HG03565 (cell line): ENCODE measurements around the gene NEGR1.

Source experiments
- ATAC-seq: cut with Tn5 transposase; IDR thresholded peaks from one replicate; pipeline ENCODE4 v1.9.1; 2021; ENCODE audit warnings: mild to moderate bottlenecking, moderate library complexity; ENCODE audit not compliant: unreplicated experiment

The NEGR1 gene

DNA sequence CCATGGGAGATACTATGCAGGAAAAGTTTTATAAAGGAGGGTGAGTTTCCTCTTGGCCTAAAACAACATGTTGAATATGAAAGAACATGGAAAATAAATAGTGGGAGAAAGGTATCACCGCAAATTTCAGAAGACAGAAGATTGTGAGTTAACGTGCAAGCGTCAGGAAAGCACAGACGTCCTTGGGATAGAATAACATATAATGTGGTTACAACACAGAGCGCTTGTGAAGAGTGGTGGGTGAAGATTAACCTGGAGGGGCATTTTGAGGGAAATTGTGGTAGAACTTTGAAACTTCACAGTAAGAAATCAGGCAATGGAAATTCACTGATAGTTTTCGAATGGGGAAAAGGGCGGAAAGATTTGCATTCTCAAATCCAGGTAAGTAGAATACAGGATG is 47.3 kb downstream of the NEGR1 start:
- no peak for ATAC-seq

DNA sequence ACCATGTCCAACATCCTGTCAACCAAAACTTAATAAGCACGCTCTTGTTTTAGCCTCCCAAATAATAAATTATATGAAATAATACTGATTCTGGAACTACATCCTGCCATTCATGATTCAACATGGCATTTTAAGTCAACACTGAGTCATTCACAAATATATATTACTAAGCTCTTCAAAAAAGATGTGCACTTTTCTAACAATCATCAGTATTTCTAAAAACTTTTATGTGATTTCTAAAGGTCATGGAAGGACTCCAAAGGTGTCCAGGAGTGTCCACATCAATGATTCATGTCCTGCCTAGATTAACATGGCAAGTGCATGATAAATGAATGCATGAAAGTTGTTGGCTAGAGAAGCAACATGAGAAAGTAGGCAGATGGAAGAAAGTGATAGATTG is 51.6 kb downstream of the NEGR1 start:
- no peak for ATAC-seq

DNA sequence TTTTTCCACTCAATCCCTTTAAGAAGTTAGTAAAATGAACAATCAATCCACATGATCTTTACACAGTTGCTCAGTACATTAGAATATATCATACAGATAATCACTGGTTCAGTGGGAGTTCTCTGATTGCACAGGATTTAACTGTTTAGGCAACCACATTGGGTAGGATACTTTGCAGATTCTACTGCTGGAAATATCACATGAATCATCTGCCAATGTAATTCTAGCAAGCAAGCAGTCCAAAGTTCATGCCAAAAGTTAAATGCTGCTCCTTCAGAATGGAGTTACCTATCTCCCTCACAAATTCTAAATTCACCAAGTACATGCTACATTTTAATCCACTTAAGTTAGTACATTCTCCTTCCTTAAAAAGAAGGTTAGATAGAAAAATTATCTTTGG is 52.4 kb downstream of the NEGR1 start:
- ATAC-seq, result no peak

DNA sequence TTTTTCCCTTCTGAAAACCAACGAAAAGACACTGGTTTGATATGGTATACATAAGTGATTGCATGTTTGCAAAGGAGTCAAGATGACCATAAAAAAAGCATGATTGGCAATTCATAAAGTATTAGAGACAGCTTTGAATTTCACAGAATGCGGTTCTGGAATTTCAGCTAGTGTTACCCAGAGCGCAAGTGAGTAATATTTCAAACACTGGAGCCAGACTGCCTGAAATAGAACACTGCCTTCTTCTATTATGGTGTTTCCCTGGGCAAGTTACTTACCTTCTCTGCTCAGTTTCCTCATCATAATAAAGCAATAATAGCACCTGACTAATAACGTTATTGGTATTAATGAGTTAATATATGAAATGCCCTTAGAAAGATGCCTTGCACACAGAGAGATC is 54.7 kb downstream of the NEGR1 start:
- no peak for ATAC-seq

DNA sequence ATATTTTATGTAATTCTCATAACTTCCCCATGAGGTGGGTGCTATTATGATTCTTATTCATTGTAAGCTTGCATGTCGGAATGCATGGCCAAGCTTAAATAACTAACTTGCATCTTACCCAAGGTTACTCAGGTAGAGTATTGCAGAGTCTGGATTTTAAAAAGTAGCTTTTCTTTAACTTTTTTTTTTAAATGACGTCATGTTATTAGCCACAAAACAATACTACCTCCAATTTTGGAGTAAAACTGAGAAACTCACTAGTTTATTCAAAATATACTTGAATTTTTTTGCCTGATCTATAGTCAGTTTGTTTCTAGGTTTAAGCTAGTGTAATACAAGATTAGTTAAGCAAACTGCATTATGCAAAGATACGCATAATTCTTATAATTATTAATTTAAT is 57.8 kb downstream of the NEGR1 start:
- ATAC-seq, result no peak

DNA sequence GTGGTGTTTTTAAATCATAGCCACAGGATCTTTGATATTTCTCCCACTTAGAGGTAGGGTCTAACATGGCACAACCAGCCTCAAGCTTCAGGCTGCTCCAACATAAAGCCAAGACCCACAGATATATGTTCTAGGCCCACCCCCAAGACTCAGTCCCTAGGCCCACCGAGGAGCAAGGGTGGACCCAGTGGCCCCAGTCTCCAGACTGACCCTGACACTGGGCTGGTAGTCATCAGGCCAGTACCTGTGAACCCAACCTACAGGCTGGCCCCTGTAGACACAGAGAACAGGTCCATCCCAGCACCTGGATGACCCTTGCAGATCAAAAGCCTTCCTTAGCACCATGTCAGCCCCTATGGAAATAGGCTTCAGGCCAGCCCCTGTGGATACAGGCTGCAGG is 60.5 kb downstream of the NEGR1 start:
- ATAC-seq, result no peak

DNA sequence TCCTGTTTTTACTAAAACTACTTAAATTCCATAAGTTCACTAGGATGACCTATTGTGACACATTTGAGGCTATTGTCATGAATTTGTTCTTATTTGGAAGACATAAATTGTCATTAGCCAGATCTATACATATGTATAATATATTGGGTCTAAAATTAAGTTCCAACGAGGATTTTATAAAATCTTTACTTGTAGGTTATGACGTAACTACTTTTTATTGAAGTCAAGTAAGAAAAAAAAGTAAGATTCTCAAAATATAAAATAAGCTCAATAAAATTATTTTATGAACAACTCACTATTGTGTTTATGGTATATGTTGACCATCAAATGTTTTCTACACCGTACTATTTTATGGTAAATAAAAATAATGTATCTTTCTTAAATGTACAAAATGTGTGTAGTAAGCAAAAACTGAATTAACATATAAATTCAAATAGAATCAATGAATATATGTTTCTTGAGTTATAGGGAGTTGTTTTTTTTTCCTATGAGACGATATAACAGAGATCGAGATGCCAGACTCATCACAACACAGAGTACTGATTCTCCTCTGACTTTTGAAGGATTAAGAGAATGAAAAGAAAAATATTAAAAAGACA is 64.1 kb downstream of the NEGR1 start:
- no peak for ATAC-seq

DNA sequence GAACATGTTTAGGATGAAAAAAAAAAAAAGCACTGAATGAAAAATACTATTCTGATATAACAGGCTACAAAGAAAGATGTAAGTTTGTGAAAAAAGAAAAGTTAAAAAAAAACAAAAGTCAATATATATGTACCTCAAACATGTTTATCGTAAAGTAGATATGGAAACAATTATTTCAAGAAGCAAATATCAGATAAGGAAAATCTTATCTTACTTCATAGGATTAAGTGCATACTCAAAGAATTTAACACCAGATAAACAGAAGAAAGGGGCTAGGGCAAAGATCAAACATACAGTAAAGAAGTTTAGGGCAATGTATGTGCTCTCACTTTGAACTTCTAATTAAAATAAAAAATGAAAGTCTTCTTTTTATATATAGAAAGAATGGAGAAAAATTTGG is 75.3 kb downstream of the NEGR1 start:
- ATAC-seq, result no peak

DNA sequence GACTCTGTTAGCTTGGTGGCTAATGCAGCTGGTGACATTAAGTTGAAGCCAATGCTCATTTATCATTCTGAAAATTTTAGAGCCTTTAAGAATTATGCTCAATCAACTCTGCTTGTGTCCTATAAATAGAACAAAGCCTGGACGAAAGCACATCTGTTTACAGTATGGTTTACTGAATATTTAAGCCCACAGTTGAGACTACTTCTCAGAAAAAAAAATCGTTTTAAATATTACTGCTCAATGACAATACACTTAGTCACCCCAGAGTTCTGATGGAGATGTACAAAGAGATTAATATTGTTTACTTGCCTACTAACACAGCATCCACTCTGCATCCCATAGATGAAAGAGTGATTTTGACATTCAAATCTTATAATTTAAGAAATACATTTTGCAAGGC is 79.6 kb downstream of the NEGR1 start:
- ATAC-seq, result no peak

DNA sequence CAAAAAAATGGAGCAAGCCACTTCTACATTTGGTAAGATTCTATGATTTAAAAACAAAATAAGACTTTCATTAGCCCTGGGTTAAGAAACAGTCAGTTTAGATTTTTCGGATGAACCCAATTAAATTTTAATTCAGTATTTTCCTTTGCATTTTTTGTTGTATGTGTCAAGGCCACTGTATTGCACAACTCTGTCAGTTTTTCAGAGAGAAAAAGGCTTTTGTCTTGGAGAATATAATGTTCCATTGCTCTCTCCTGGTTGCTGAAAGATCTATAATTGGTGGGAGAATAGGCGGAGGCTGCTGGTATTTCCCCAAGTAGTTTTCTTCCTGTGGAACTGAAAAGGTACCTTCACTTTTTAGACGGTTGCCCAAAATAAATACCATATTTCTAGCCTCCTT is 84.6 kb downstream of the NEGR1 start:
- no peak for ATAC-seq

DNA sequence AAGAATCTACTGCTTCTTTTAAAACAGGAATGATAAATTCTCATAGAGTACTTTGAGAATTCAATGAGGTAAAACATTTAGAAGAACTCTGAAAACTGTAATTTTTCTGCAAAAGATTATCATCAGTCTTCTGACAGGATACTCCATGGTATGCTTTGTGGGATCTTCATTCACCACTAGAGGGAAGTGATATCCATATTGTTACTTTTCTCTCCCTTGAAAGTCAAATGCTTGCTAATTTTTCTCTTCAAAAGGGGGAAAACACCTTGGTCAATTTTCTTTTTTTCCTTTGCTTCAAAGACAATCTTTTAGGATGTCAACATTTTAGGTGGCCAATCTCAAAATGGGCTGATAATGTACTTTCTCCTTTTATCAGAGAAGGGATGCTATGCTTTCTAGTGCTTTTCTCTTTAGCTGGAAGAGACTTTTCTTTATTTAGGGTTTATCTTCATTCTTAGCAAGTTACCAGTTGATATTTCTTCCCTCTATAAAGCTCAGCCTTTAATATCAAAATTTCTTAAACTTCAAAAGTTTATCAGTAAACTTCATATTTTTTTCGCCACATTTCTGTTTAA is 95.5 kb downstream of the NEGR1 start:
- no peak for ATAC-seq

DNA sequence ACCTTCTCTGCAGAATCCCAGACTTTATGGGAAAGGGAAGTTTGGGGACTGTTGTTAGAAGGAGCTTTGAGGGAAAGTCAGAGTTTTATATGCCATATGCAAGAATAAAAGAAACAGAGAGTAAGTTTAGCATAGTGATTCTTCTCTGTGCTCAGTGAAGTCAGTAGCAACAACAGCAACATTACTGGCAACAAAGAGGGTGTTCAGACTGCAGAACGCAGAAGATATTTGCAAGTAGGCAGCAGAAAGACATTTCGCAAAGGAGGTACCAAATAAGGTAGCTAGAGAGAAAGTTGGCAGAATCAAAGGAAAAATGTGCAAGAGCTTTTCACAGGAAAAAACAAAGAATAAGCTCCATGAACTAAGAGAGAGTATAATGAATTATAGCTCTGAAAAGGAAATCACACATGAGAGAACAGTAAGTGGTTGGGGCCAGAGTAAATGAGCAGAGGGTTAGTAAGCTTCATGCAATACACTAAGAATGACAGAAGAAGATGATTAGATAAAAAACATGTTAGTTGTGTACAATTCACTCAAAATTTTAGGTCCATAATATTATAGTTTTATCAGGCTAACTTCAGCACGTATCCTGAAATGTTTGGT is 98.1 kb downstream of the NEGR1 start:
- ATAC-seq, result no peak

DNA sequence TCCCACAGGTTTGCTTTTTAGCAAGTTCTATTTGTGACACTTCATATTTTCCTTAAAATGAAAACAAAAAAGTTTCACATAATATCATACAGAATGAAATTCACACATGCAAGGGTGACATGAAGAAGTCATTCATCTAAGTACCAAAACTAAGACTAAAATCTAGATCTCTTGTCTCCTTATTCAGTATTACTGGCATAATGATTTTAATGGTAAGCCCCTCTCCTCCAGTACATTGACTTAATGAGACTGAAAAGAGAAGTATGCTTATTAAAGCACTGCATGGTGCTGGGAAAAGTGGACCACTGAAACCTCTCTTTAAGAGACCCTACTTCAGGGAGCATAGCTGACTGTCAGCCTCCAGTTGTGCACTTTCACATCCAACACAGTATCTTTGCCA is 99.5 kb downstream of the NEGR1 start:
- ATAC-seq, result no peak

DNA sequence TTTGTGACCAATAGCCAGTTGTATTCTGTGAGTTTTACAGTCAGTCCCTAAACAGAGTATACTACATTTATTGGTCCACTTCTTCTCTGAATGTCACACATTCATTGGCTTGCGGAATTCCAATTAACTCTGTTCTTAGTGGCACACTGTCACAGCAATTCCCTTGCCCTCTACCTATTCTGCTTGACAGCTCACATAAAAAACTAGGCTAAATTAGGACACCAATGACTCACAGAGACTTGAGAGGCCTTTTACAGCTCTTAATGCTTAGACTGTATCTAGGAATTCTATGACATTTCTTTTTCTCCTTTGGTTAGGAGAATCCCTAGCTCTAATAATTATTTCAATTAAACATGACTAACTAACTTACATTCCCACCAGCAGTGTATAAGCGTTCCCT is 104.1 kb downstream of the NEGR1 start:
- no peak for ATAC-seq

DNA sequence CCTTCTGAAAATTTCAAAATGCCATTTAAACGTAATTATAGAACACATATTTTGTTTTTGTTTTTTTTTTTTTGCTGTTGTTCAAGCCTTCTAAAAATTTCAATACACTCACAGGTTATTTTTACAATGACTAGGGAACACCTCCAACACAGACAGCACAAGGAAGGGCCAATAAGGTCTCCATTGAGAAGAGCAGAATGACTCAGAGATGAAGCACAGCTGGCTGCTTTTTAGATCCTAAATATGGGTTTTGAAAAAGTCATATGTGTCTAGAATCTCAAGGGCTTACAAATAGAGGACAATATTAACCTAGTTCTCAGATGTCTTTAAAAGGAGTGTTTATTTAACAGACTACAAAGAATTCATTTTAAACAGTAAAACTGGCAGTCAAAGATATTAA is 104.6 kb downstream of the NEGR1 start:
- no peak for ATAC-seq

DNA sequence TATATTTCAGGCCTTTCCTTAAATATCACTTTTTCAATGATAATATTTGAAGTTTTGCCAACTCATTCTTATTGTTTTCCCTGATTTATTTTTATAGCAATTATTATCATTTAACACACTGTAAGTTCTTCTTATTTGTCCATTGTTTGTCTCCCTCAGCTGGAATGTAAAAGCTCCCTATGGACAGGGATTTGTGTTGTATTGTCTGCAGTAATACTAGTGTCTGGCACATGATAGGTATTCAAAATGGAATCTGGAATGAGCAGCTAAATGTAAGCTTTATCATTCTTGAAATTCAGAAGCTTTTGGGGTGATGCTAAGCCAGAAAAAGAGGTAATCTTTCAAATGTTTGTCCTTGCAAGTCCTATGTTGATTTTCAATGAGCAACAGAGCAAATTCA is 112.1 kb downstream of the NEGR1 start:
- ATAC-seq, result no peak

DNA sequence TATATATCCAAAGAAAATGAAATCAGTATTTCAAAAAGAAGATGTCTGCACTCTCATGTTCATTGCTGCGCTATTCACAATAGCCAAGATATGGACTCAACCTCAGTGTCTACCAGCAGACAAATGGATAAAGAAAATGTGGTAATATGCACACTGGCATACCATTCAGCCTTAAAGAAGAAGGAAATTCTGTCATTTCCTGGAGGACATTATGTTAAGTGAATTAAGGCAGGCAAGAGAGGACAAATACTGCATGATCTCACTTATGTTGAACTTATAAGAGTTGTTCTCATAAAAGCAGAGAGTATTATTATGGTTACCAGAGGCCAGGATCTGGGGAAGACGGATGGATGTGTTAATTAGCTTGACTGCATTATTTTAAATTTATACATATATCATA is 115.9 kb downstream of the NEGR1 start:
- ATAC-seq, result no peak

DNA sequence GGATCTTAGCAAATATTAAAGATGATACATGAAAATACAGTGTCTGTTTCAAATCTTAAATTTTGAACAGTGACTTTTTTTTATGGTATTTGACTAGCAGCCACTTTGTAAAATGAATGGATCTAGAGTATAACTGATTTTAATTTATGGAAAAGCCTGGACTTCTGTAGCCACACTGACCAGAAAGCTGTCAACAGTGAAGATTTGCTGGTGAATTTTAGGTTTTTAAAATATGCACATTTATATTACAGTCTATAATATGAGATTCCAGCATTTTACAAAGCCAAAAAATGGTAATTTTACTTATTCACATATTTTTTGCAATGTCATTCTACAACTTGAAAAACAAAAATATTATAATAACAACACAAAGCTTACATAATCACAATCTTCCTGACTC is 131.8 kb downstream of the NEGR1 start:
- ATAC-seq, result no peak

DNA sequence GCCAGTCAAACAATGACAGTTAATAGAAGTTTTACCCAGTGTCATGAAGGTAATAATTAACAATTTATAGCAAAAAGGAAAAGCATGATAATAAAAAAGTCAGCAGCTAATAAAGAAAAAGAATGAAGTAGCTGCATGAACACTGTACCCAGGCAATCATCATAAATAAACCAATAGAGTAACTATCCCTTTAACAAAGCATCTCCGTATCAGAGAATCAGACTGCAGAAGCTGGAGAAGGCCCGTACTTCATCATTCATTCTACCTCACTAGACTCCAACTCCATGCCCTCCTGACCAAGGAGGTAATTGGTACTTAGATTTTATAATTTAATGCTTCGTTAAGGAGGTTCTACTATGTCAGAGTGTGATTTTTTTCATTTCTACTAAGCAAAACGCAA is 140.5 kb downstream of the NEGR1 start:
- ATAC-seq, result no peak

DNA sequence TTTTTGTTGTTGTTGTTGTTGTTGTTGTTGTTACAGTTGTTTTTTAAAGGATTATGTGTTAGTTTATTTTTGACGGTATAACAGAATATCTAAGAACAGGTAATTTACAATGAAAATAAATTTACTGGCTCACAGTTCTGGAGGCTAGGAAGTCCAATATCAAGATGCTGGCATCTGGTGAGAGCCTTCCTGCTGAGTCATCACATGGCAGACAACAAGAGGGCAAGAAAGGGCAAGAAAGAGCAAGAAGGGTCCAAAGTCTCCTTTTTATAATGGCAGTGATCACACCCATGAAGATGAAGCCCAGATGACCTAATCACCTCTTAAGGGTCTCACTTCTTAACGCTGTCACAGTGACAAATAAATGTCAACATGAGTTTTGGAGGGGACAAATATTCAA is 142.1 kb downstream of the NEGR1 start:
- ATAC-seq, result no peak

DNA sequence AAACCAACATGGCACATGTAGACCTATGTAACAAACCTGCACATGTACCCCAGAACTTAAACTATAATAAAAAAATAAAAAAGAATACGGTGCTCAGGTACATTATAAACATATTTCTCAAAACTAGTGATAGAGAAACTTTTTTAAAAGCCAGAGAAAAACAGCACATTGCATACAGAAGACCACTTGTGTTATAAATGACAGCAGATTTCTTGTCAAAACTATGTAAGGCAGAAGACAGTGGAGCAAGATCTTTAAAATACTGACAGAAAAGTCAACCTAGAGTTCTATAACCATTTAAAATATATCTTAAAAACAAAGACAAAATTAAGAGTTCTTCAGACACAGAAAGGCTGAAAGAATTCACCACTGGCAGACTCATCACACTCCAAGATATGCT is 144.7 kb downstream of the NEGR1 start:
- ATAC-seq, result no peak

DNA sequence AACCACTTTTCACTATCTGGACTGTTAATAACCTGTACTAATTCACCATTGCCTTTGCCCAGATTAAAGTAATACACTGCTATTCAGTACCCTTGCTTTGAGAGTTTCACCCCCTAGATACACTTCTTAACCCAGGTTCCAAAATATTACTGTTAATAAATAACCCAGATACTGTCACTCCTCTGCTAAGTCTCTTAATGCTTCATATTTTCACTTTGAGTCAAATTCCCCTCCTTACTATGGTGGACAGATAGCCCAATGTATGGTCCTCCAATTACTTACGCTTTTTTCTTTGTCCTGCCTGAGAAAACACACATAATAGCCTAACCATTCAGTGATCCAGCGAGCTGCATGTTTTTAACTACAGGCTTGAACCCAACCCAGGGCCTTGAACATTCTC is 152.5 kb downstream of the NEGR1 start:
- no peak for ATAC-seq
